GM23338 (cell line): ENCODE measurements around the gene KRT85.

Source experiments
- EZH2phosphoT487 ChIP-seq: fragments of 200-600 bp; sonication (generic); IDR thresholded peaks from one replicate; pipeline ENCODE4 v1.8.1; 2018; ENCODE audit warnings: antibody characterized with exemption; ENCODE audit not compliant: unreplicated experiment
- JUNB ChIP-seq: IDR thresholded peaks from one replicate; pipeline ENCODE4 v1.6.1; 2016; ENCODE audit warnings: antibody characterized with exemption; ENCODE audit not compliant: unreplicated experiment
- POLR2AphosphoS5 ChIP-seq: IDR thresholded peaks from 2 replicates; pipeline ENCODE4 v1.6.1; 2016; ENCODE audit warnings: antibody characterized with exemption, low read depth
- STAT1 ChIP-seq: IDR thresholded peaks from one replicate; pipeline ENCODE4 v1.6.1; 2016; ENCODE audit warnings: antibody characterized with exemption; ENCODE audit not compliant: unreplicated experiment
- TF ChIP-seq, protein P1 (sequence below), 2 experiments: fragments of 200-600 bp in 1 of 2; sonication (generic) in 1 of 2; conservative IDR thresholded peaks; 2 replicates each; pipeline versions ENCODE4 v1.5.1 to v1.6.1; 2016 to 2017; ENCODE audit warnings: antibody characterized with exemption in 2 of 2, low read depth in 2 of 2, mild to moderate bottlenecking in 2 of 2, moderate library complexity in 1 of 2
- TF ChIP-seq, protein P2 (sequence below): IDR thresholded peaks from 2 replicates; pipeline ENCODE4 v1.6.1; 2016; ENCODE audit warnings: antibody characterized with exemption

DNA sequence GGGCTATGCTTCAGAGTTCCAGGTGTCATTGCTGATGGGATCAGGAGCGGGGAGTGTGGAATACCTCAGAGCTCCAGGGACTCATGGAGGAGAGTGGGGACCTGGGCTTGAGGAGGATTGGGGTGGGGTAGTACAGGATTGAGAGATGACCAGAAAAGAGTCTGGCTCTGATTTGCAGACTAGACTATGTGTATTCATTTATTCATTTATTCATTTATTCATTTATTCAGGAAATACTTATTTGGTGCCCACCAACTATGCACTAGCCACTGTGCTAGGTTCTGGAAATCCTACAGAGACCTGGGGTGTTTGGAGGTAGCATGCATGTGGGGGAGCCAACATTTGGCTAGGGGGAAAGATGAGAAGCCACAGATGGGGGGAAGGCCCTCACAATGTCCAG is 45.2 kb downstream of the KRT85 start:
- TF ChIP-seq, protein P1, sequence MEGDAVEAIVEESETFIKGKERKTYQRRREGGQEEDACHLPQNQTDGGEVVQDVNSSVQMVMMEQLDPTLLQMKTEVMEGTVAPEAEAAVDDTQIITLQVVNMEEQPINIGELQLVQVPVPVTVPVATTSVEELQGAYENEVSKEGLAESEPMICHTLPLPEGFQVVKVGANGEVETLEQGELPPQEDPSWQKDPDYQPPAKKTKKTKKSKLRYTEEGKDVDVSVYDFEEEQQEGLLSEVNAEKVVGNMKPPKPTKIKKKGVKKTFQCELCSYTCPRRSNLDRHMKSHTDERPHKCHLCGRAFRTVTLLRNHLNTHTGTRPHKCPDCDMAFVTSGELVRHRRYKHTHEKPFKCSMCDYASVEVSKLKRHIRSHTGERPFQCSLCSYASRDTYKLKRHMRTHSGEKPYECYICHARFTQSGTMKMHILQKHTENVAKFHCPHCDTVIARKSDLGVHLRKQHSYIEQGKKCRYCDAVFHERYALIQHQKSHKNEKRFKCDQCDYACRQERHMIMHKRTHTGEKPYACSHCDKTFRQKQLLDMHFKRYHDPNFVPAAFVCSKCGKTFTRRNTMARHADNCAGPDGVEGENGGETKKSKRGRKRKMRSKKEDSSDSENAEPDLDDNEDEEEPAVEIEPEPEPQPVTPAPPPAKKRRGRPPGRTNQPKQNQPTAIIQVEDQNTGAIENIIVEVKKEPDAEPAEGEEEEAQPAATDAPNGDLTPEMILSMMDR (conservative IDR thresholded peaks at IDR 0.05; ENCODE audit: low read depth in 2 of 2): no peak
- no peak for TF ChIP-seq EZH2phosphoT487
- TF ChIP-seq POLR2AphosphoS5: no peak
- TF ChIP-seq JUNB: no peak
- no peak for TF ChIP-seq STAT1
- TF ChIP-seq, protein P2, sequence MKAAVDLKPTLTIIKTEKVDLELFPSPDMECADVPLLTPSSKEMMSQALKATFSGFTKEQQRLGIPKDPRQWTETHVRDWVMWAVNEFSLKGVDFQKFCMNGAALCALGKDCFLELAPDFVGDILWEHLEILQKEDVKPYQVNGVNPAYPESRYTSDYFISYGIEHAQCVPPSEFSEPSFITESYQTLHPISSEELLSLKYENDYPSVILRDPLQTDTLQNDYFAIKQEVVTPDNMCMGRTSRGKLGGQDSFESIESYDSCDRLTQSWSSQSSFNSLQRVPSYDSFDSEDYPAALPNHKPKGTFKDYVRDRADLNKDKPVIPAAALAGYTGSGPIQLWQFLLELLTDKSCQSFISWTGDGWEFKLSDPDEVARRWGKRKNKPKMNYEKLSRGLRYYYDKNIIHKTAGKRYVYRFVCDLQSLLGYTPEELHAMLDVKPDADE: no peak
